TTC549 (cell line): Measurements from ENCODE around the gene ANO6.
"Not testable (repeated sequence)": the region's sequence is repeated elsewhere in the genome, so short reads cannot be mapped to it uniquely, and the experiment has no call there.

Experiments used
- FAIRE-seq: peaks from 2 replicates; lab custom pipeline; 2012; peaks lifted over from hg19 to GRCh38; lab: Jason Lieb, UNC

Gene ANO6

GRCh38 chr12:45212064-45212463 lies 3.8 kb upstream of the ANO6 start:
- no peak for FAIRE-seq

- no peak for FAIRE-seq
These were observed 2.8 kb upstream of the ANO6 start for GRCh38 chr12:45213107-45213506.

DNA sequence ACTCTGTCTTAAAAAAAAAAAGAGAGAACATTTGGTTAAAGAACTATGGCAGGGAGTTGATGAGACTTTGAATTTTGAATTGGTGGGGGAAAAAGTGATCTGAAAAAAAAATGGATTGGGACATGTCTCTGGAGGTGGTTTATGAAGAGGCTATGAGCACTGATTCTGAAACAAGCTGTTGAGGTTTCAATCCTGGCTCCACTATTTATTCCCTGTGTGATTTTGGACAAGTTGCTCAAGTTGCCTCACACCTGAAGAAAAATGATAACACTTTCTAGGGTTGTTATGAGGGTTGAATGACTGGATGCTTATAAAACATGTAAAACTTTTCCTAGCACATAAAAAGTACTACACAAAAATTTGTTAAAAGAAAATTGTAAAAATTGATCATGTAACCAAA lies 1.8 kb upstream of the ANO6 start:
- no peak for FAIRE-seq

GRCh38 chr12:45214749-45215418 lies 1.0 kb upstream of the ANO6 start:
- FAIRE-seq, result no peak

GRCh38 chr12:45216230-45216982 lies 511 bp downstream of the ANO6 start:
- FAIRE-seq, result no peak

DNA sequence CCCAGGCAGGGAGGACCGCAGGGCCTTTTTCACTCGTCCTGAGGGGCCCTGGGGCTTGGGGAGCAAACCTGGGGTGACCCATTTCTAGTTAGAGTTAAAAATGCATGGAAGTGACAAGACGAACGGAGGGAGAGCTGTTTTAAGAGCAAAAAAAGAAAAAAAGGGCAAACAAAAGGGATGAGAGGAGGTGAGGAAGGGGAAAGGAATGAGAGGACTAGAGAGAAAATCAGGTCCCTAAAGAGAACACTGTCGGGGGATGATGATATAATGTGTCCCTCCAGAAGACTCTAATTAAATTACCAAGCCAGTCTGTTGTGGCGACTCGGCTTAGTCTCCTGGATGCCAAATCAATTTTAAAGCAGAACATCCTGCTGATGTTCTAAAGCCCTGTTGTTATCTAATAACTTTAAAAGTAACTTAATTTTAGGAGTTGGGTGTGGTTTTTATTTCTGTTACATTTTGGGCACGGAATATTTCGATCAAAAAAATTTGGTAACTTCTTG lies 1.1 kb downstream of the ANO6 start:
- FAIRE-seq, result no peak

DNA sequence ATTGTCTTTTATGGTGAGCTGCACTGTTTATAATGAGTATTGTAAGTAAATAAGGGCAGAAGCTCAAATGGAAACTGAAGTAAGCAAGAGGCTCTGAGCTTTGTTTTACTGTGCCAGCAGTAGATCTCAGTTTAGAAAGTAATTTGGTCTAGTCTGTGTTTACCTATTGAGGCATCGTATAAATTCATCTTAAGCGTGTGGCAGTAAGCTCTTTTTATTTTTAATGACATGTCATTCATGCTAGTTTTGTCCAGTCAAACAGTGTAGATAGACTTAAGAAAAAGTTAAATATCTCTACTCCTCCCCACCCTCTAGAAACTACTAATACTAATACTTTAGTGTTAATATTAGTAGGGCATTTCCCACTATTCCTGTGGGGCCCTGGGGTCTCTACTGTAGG lies 2.0 kb downstream of the ANO6 start:
- FAIRE-seq, result no peak

GRCh38 chr12:45219621-45220020 lies 3.7 kb downstream of the ANO6 start:
- FAIRE-seq, result no peak

GRCh38 chr12:45220363-45220931 lies 4.6 kb downstream of the ANO6 start:
- no peak for FAIRE-seq

DNA sequence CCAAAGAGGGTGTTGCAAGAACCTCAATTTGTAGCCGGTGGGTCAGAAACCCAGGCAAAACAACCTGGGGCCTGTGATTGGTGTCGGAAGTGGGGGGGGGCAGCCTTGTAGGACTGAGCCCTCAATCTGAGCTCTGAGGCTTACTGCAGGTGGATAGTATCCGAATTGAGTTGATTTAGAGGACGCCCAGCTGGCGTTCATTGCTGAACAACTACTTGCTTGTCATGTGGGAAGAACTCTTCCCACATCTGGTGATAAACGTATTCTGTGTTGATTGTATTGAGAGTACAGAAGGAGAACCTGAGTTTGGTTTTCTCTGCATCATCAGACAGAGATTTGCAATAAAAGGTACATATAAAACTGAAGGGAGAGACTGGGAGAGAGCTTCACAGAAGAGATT lies 5.1 kb downstream of the ANO6 start:
- FAIRE-seq, result no peak

DNA sequence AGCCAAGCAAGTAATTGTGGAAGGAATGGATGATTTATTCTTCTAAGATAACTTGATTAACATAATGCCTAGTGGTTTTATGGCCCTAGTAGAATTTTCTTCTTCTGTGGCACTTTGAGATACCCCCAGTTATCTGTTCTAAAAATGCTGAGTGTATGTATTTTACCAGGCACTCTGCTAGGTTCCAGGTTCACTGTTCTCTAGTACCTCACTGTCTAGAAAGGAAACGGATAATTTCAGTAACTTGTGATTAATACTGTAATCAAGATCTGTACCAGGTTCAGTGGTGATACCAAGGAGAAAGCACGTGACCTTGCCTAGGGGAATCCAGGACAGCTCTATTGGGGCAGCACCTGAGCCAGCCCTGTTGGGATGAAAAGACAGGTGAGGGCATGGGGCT lies 8.0 kb downstream of the ANO6 start:
- FAIRE-seq, result no peak

DNA sequence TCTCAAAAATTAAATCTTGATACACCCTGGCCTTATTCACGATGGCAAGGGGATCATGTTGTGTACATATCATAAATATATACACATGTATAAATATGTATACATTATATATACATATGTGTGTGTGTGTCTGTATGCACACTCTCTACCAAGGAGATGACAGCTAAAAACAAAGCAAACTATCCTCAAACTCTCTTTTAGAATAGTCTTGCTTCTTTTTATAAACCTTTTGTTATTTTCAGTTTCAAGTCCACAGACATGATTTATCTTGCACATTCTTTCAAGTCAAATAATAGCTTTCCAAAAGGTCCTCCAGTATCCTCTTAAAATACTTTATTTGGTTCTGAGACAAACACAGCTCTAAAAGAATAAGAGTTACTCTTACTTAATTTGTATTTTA lies 8.4 kb downstream of the ANO6 start:
- no peak for FAIRE-seq

DNA sequence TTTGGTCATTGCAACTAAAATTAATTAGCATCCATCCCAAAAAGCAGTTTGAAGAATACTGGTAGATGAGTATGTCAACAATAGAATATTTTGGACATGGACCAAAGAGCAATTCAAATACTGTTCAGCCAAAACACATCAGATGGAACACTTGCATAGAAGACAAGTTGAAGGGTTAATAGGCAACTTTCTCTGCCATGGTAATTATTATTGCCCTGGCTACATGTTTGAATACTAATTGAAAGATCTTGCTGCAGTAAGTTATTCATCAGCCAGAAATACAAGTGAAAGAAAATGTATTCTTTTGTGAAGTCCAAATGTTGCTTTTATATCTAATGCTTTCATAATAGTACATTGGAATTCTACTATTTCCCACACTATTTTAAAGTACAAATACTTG lies 10.1 kb downstream of the ANO6 start:
- no peak for FAIRE-seq

DNA sequence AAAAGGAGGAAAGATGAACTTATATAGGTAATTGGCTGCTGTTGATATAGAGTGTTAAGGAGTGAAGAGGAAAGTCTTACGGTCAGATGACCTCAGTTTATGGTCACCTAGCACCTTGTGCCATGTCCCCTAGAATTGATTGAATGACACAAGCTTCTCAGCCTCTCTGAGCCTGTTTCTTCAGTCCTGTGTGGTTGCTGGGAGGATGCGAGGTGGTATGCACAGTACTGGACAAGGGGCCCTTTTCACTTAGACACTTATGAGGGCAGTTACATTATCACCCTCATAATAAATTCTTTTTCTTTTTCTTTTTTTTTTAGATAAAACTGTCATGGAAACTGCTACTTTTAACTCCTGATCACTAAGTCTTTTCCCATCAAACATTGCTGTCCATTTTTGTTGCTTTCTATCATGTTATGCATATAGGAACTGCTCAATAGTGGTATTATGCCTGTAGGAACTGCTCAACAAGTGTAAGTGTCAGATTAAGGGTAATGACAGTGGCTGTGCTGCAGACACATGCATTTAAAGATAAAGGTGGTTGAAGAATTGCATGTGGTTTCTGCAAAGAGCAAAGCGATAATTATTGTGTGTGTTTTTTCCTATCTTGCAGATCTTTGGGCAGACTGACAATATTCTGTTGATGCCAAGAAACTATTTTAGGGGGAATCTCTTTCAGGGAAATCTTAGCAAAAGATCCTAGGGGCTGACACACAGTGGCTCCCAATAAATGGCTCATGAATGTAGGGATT lies 11.6 kb downstream of the ANO6 start:
- FAIRE-seq, result no peak

- FAIRE-seq, result no peak
These were observed 15.7 kb downstream of the ANO6 start for GRCh38 chr12:45231515-45232145.

- FAIRE-seq, result no peak
These were observed 16.4 kb downstream of the ANO6 start for GRCh38 chr12:45232146-45232755.

DNA sequence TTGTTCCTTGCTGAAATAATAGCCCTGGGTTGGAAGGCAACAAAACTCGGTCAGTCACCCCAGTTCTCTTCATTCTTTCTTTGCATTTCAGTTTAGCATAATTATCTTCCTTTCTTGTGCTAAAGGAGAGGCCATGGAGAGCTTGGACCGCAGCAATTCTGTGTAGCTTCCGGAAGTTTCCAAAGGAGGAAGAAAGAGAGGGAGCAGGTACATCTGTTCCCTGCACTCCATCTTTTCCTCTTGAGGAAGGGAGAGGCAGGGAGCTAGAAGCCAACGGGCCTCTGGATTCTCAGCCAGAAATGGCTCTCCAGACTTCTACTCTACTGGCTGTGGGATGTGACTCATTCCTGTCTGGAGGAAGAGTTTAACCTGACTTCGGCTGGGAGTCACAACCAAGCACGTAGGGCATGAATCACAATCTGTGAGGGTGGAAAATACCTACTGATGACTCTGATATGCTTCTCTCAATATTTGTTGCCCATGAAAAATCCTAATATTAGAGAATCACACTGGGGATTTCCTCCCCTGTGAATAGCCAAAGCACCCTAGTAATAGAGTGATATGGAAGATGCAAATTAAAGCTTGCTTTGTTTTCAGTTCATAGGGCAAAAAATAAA lies 17.0 kb downstream of the ANO6 start:
- no peak for FAIRE-seq

- FAIRE-seq, result no peak
These were observed 18.4 kb downstream of the ANO6 start for GRCh38 chr12:45234139-45234865.

DNA sequence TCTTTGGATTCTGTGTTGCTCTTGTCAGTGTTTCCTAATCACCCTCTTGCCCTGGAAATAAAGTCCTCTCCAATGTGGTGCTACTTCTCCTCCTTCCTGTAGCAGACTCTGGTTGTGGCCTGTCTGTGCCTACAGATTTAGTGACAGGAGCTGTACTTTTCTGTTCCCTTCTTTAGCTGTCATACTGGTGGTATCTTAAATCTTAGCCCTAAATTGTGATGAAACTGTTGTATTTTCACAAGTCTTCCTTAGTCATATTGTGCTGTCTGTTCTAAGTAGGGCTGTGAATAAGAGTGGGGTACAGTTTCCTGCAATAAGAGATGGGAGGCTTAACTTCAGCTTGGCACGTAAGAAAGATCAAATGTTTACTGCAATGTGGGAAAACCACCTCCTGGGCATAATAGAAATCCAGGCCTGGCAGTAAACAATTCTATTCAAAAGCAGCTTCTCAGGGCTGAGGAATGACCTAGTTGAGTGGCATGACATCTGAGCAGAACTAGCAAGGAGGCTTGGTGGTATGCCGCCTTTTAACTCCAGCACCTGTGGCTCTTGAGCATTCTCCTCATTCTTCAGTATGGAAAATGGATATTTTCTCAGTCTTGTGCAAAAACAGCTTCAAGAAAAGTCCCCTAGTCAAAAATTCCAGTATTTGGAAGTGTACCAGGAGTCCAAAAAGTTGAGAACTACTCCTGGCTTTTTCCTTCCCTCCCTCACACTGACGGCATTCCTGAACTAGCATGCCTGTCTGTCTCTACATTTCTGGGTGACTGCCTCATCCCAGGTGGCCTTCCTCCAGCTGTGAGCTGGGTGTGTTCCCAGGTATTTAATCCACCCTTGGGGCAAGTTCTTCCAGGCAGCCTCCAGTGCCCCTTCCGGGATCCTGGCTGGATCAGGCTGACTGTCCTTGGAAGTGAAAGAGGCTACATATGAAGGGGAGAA lies 19.5 kb downstream of the ANO6 start:
- no peak for FAIRE-seq

- FAIRE-seq, result not testable (repeated sequence)
These were observed 20.5 kb downstream of the ANO6 start for GRCh38 chr12:45236383-45236782.
